NCI-H82 treated with DMSO at 0.1 percent for 48 hours (cell line): ENCODE measurements around the gene C1orf50.
"Not testable (repeated sequence)": the region's sequence is repeated elsewhere in the genome, so short reads cannot be mapped to it uniquely, and the experiment has no call there.

Source experiments
- DNase-seq: peaks from one replicate; lab custom pipeline; 2025; ENCODE audit not compliant: unreplicated experiment; lab: John Stamatoyannopoulos, UW

C1orf50 gene

GRCh38 chr1:42797979-42798378, 30.9 kb downstream of the C1orf50 start:
- DNase-seq: no peak

- no peak for DNase-seq
Observed at GRCh38 chr1:42801832-42802473, 34.9 kb downstream of the C1orf50 start.

GRCh38 chr1:42806171-42806570, 39.1 kb downstream of the C1orf50 start:
- no peak for DNase-seq

GRCh38 chr1:42806593-42806992, 39.5 kb downstream of the C1orf50 start:
- DNase-seq: no peak

- DNase-seq: peak; percentile 92
Observed at GRCh38 chr1:42807056-42807668, 40.1 kb downstream of the C1orf50 start.

GRCh38 chr1:42814815-42815214, 47.8 kb downstream of the C1orf50 start:
- DNase-seq: not testable (repeated sequence)

GRCh38 chr1:42815941-42816584, 49.0 kb downstream of the C1orf50 start:
- DNase-seq: no peak

GRCh38 chr1:42816585-42817439, 49.8 kb downstream of the C1orf50 start, which contains the start of the genes ERMAP and SVBP:
ERMAP (plus strand) TSS chr1:42817122; CDS start chr1:42830449, 13,327 bp downstream.
SVBP (minus strand) TSS chr1:42817397; CDS start chr1:42816544, 853 bp downstream.
- peak; percentile 76 for DNase-seq

GRCh38 chr1:42817440-42817767, 50.4 kb downstream of the C1orf50 start:
- DNase-seq: no peak

- DNase-seq: no peak
Observed at GRCh38 chr1:42817976-42818375, 50.9 kb downstream of the C1orf50 start.

GRCh38 chr1:42820813-42821212, 53.8 kb downstream of the C1orf50 start:
- DNase-seq: no peak

- DNase-seq: no peak
Observed at GRCh38 chr1:42821690-42822089, 54.6 kb downstream of the C1orf50 start.

GRCh38 chr1:42822800-42823392, 55.8 kb downstream of the C1orf50 start:
- DNase-seq: no peak

- DNase-seq: no peak
Observed at GRCh38 chr1:42824481-42825035, 57.5 kb downstream of the C1orf50 start.

GRCh38 chr1:42825036-42825851, 58.2 kb downstream of the C1orf50 start:
- DNase-seq: no peak
